ENCODE measurements around the gene NXPH4. TPM values are rescaled to one million over a fixed set of nuclear protein-coding genes. Genes with fewer than 3 reads are reported as not detected.

Gene NXPH4
- total RNA-seq, 2 experiments from 2014 or later, result 0.41 to 0.51 TPM

GRCh38 chr12:57175428-57176138, 41.0 kb upstream of the NXPH4 start:
- no peaks in the 10 kb centered on the region for H3K27me3 Mint-ChIP-seq
- no peaks in the 10 kb centered on the region for H3K9me3 Mint-ChIP-seq (ENCODE audit: low read depth)
- POLR2A ChIA-PET, result no interaction called here
- no peaks in the 10 kb centered on the region for H3K36me3 Mint-ChIP-seq (ENCODE audit: low read depth)
- no peak overlapping the region for H3K27ac Mint-ChIP-seq
- H3K4me3 Mint-ChIP-seq, result no peak overlapping the region
- peak; percentile 59 for ATAC-seq
- intact Hi-C loops (cut with DNase I, micrococcal nuclease), result loop anchor here in 1 of 2 experiments (2.0 to 10.0 kb wide), 2 partner anchors 51 to 421 kb away; partner anchors contain the start of gene PRIM1
- H3K4me1 Mint-ChIP-seq, result no peaks in the 10 kb centered on the region
- peak; percentile 81 for DNase-seq
- CTCF ChIA-PET, result interaction anchor here (0.6 to 5.7 kb wide), 27 partner anchors 9 to 606 kb away, joined by 3 to 41 read pairs (median 4); partner anchors contain the start of genes LRP1 and STAT6

DNA sequence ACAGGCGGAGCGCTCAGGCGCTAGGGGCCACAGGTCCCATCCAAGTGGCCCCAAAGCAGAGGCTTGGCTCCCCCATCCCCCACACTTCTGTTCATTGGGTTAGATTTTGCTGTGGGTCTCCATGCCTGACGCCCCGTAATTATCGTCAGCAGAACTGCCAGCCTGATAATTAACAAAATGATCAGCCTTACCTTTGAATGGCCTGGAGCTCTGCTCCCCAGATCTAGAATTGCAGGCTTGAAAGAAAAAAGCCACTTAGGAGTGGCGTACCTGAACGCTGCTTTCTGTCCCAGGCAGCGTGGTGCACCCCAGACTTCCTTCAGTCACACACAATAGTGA, 40.5 kb upstream of the NXPH4 start:
- no peaks in the 10 kb centered on the region for H3K9me3 Mint-ChIP-seq (ENCODE audit: low read depth)
- intact Hi-C loops (cut with DNase I, micrococcal nuclease), result loop anchor here in 1 of 2 experiments (10.0 kb wide), 1 partner anchor 421 kb away; the partner anchor contains the start of gene PRIM1
- H3K4me3 Mint-ChIP-seq, result no peak overlapping the region
- no peaks in the 10 kb centered on the region for H3K4me1 Mint-ChIP-seq
- H3K27ac Mint-ChIP-seq, result no peak overlapping the region
- no peaks in the 10 kb centered on the region for H3K27me3 Mint-ChIP-seq
- CTCF ChIA-PET, result interaction anchor here (0.6 to 5.7 kb wide), 21 partner anchors 8 to 417 kb away, joined by 3 to 41 read pairs (median 4); partner anchors contain the start of gene LRP1
- POLR2A ChIA-PET, result no interaction called here
- ATAC-seq (no peak), DNase-seq (no peak)
- no peaks in the 10 kb centered on the region for H3K36me3 Mint-ChIP-seq (ENCODE audit: low read depth)

GRCh38 chr12:57176846-57177245, 39.7 kb upstream of the NXPH4 start:
- intact Hi-C loops (cut with DNase I, micrococcal nuclease), result loop anchor here in 1 of 2 experiments (10.0 kb wide), 1 partner anchor 422 kb away; the partner anchor contains the start of gene PRIM1
- H3K4me1 Mint-ChIP-seq, result no peaks in the 10 kb centered on the region
- no peak overlapping the region for H3K4me3 Mint-ChIP-seq
- ChIA-PET POLR2A (no interaction called here), CTCF (interaction anchor here (1.0 to 5.7 kb wide), 8 partner anchors 15 to 172 kb away, joined by 3 to 41 read pairs (median 4); partner anchors contain the start of gene LRP1)
- no peak for ATAC-seq
- H3K27me3 Mint-ChIP-seq, result no peaks in the 10 kb centered on the region
- no peaks in the 10 kb centered on the region for H3K9me3 Mint-ChIP-seq (ENCODE audit: low read depth)
- no peak overlapping the region for H3K27ac Mint-ChIP-seq
- H3K36me3 Mint-ChIP-seq (ENCODE audit: low read depth), result no peaks in the 10 kb centered on the region
- DNase-seq, result no peak

- ChIA-PET CTCF (interaction anchor here (1.1 to 1.4 kb wide), 2 partner anchors 16 to 53 kb away, joined by 4 to 10 read pairs; no protein-coding TSS in a partner anchor), POLR2A (no interaction called here)
- Mint-ChIP-seq H3K4me1 (no peaks in the 10 kb centered on the region), H3K36me3 (ENCODE audit: low read depth) (no peaks in the 10 kb centered on the region), H3K27ac (no peak overlapping the region), H3K27me3 (no peaks in the 10 kb centered on the region), H3K9me3 (ENCODE audit: low read depth) (no peaks in the 10 kb centered on the region), H3K4me3 (no peak overlapping the region)
- intact Hi-C loops (cut with DNase I, micrococcal nuclease), result loop anchor here in 1 of 2 experiments (10.0 kb wide), 1 partner anchor 423 kb away; the partner anchor contains the start of gene PRIM1
- no peak for DNase-seq
- ATAC-seq, result no peak
Measured at GRCh38 chr12:57177354-57177753, 39.2 kb upstream of the NXPH4 start.

DNA sequence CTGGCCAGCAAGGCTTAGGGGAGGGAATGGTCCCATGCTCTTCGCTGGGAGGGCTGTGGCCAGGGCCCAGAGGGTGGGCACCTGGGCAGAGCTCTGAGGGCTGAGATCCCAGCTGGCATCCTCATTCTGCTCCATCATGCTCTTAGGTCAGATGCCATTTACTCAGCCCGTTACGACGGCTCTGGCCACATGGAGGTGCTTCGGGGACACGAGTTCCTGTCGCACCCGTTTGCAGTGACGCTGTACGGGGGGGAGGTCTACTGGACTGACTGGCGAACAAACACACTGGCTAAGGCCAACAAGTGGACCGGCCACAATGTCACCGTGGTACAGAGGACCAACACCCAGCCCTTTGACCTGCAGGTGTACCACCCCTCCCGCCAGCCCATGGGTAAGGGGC, 38.4 kb upstream of the NXPH4 start:
- intact Hi-C loops (cut with DNase I, micrococcal nuclease), result loop anchor here in 1 of 2 experiments (10.0 kb wide), 1 partner anchor 423 kb away; the partner anchor contains the start of gene PRIM1
- Mint-ChIP-seq H3K36me3 (ENCODE audit: low read depth) (no peaks in the 10 kb centered on the region), H3K4me3 (no peak overlapping the region), H3K9me3 (ENCODE audit: low read depth) (no peaks in the 10 kb centered on the region), H3K27me3 (no peaks in the 10 kb centered on the region), H3K4me1 (peaks cover 2% of the 10 kb centered on the region), H3K27ac (no peak overlapping the region)
- POLR2A ChIA-PET, result no interaction called here
- ATAC-seq (no peak), DNase-seq (no peak)
- CTCF ChIA-PET, result interaction anchor here (0.7 to 10.6 kb wide), 2 partner anchors 54 to 67 kb away, joined by 3 to 156 read pairs; partner anchors contain the start of gene LRP1

DNA sequence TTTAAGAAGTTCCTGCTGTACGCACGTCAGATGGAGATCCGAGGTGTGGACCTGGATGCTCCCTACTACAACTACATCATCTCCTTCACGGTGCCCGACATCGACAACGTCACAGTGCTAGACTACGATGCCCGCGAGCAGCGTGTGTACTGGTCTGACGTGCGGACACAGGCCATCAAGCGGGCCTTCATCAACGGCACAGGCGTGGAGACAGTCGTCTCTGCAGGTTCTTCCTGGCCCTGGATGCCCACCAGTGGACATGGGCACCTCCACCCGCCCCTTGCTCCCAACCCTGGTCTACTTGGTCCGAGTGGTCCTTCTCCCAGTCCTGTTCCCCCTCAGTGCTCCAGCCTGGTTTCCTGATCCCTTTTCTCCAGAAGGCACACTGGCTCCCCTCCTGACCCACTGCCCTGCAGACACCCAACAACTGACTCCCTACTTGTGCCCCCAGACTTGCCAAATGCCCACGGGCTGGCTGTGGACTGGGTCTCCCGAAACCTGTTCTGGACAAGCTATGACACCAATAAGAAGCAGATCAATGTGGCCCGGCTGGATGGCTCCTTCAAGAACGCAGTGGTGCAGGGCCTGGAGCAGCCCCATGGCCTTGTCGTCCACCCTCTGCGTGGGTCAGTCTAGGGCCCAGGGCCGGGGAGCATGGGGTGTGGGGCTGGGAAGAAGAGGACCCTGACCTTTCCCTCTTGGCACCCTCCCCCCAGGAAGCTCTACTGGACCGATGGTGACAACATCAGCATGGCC, 37.1 kb upstream of the NXPH4 start:
- no peaks in the 10 kb centered on the region for H3K36me3 Mint-ChIP-seq (ENCODE audit: low read depth)
- H3K4me1 Mint-ChIP-seq, result peaks cover 2% of the 10 kb centered on the region
- ChIA-PET CTCF (interaction anchor here (0.6 to 10.6 kb wide), 2 partner anchors 50 to 55 kb away, joined by 6 to 156 read pairs; partner anchors contain the start of genes LRP1 and SHMT2), POLR2A (interaction anchor here (1.1 kb wide), 1 partner anchor 67 kb away, joined by 6 read pairs; no protein-coding TSS in a partner anchor)
- no peaks in the 10 kb centered on the region for H3K27me3 Mint-ChIP-seq
- no peak overlapping the region for H3K27ac Mint-ChIP-seq
- H3K9me3 Mint-ChIP-seq (ENCODE audit: low read depth), result no peaks in the 10 kb centered on the region
- DNase-seq, result no peak
- ATAC-seq, result no peak
- intact Hi-C loops (cut with DNase I, micrococcal nuclease), result loop anchor here in 1 of 2 experiments (5.0 to 10.0 kb wide), 2 partner anchors 172 to 425 kb away; partner anchors contain the start of genes PRIM1 and ZBTB39
- H3K4me3 Mint-ChIP-seq, result no peak overlapping the region

GRCh38 chr12:57180321-57180989, 36.1 kb upstream of the NXPH4 start:
- no peaks in the 10 kb centered on the region for H3K27me3 Mint-ChIP-seq
- ChIA-PET CTCF (interaction anchor here (0.5 to 10.6 kb wide), 10 partner anchors 9 to 1464 kb away, joined by 3 to 156 read pairs (median 5); partner anchors contain the start of genes BLOC1S1, LRP1, SHMT2 and STAT6), POLR2A (interaction anchor here (1.1 kb wide), 1 partner anchor 68 kb away, joined by 6 read pairs; no protein-coding TSS in a partner anchor)
- H3K4me3 Mint-ChIP-seq, result no peak overlapping the region
- H3K27ac Mint-ChIP-seq, result no peak overlapping the region
- intact Hi-C loops (cut with DNase I, micrococcal nuclease), result loop anchor here in 1 of 2 experiments (5.0 kb wide), 1 partner anchor 173 kb away; the partner anchor contains the start of gene ZBTB39
- no peak for ATAC-seq
- H3K4me1 Mint-ChIP-seq, result peaks cover 2% of the 10 kb centered on the region
- DNase-seq, result no peak
- H3K9me3 Mint-ChIP-seq (ENCODE audit: low read depth), result no peaks in the 10 kb centered on the region
- no peaks in the 10 kb centered on the region for H3K36me3 Mint-ChIP-seq (ENCODE audit: low read depth)

DNA sequence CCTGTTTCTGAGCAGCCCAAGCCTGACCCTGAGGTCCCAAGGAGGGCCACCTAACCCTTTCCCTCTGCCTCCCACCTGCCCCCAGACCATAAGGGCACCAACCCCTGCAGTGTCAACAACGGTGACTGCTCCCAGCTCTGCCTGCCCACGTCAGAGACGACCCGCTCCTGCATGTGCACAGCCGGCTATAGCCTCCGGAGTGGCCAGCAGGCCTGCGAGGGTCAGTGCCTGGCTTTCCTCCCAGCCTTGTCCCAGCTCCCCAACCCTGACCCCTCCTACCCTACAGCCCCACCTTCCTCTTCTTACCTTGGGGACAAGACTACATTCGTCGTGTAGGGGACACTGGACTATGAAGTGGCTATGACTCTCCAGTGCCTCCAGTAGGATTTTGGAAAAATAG, 35.5 kb upstream of the NXPH4 start:
- Mint-ChIP-seq H3K27ac (no peak overlapping the region), H3K4me1 (peaks cover 2% of the 10 kb centered on the region), H3K9me3 (ENCODE audit: low read depth) (no peaks in the 10 kb centered on the region), H3K36me3 (ENCODE audit: low read depth) (no peaks in the 10 kb centered on the region), H3K4me3 (no peak overlapping the region), H3K27me3 (no peaks in the 10 kb centered on the region)
- intact Hi-C loops (cut with DNase I, micrococcal nuclease), result loop anchor here in 1 of 2 experiments (5.0 kb wide), 1 partner anchor 174 kb away; the partner anchor contains the start of gene ZBTB39
- DNase-seq (no peak), ATAC-seq (no peak)
- CTCF ChIA-PET, result interaction anchor here (0.8 to 10.6 kb wide), 10 partner anchors 8 to 112 kb away, joined by 3 to 156 read pairs (median 4); partner anchors contain the start of genes LRP1 and STAT6
- POLR2A ChIA-PET, result no interaction called here

DNA sequence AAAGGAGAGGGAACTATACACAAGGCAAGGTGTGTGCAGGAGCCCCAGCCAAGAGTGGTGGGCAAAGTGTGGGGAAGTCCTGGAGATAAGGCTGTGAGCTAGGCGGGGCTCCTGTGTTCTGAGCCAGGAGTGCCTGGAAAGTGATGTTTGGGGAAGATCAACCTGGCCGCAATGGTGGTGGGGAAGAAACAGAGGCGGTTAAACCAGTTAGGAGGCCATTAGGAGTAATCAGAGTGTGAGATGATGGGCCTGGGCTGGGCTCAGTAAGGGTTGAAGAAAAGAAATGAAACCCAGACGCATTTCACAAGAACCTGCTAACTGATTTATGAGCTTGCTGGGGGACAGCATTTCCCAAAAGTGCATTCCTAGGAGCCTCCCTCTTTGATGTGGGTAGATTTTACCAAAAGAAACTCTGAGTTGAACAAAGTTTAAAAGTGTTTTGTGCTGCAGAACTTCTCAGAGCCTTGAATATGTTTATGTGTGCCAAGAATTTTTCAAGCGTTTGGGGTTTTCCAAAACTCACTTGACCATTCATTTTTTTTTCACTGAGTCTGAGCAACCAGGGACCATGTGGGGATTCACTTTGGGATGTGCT, 34.9 kb upstream of the NXPH4 start:
- Mint-ChIP-seq H3K27me3 (no peaks in the 10 kb centered on the region), H3K9me3 (ENCODE audit: low read depth) (no peaks in the 10 kb centered on the region), H3K4me3 (no peak overlapping the region), H3K4me1 (peaks cover 2% of the 10 kb centered on the region), H3K27ac (no peak overlapping the region), H3K36me3 (ENCODE audit: low read depth) (no peaks in the 10 kb centered on the region)
- ATAC-seq (no peak), DNase-seq (no peak)
- ChIA-PET POLR2A (no interaction called here), CTCF (interaction anchor here (0.6 to 10.6 kb wide), 10 partner anchors 9 to 428 kb away, joined by 3 to 156 read pairs (median 4); partner anchors contain the start of genes LRP1 and STAT6)
- intact Hi-C loops (cut with DNase I, micrococcal nuclease), result loop anchor here (2.0 to 5.0 kb wide), 3 partner anchors 61 to 174 kb away; partner anchors contain the start of gene ZBTB39 (in 1 of the 2)

GRCh38 chr12:57182918-57183575, 33.5 kb upstream of the NXPH4 start:
- ChIA-PET CTCF (interaction anchor here (0.6 to 10.6 kb wide), 23 partner anchors 9 to 1151 kb away, joined by 3 to 156 read pairs (median 3); partner anchors contain the start of genes LRP1 and STAT6), POLR2A (no interaction called here)
- peaks cover 2% of the 10 kb centered on the region for H3K4me1 Mint-ChIP-seq
- ATAC-seq (peak; percentile 99), DNase-seq (peak; percentile 89)
- H3K27me3 Mint-ChIP-seq, result no peaks in the 10 kb centered on the region
- no peaks in the 10 kb centered on the region for H3K9me3 Mint-ChIP-seq (ENCODE audit: low read depth)
- no peak overlapping the region for H3K27ac Mint-ChIP-seq
- no peaks in the 10 kb centered on the region for H3K36me3 Mint-ChIP-seq (ENCODE audit: low read depth)
- intact Hi-C loops (cut with DNase I, micrococcal nuclease), result loop anchor here (1.0 to 5.0 kb wide), 7 partner anchors 59 to 426 kb away; partner anchors contain the start of gene ZBTB39 (in 2 of the 2)
- no peak overlapping the region for H3K4me3 Mint-ChIP-seq
